Hair follicle dermal papilla cell (primary cell): ENCODE measurements around the gene SDHB. TPM values are rescaled to one million over a fixed set of nuclear protein-coding genes. Genes with fewer than 3 reads are reported as not detected.

ENCODE experiments used
- total RNA-seq: library from RNA; depleted of rRNA; stranded (reverse); fragments of >200 nt; gene quantifications from 2 replicates; pipeline ENCODE4 v1.2.3, GENCODE V29; 2012

Gene SDHB
- total RNA-seq: 55.7 and 71.8 TPM in 2 replicates

DNA sequence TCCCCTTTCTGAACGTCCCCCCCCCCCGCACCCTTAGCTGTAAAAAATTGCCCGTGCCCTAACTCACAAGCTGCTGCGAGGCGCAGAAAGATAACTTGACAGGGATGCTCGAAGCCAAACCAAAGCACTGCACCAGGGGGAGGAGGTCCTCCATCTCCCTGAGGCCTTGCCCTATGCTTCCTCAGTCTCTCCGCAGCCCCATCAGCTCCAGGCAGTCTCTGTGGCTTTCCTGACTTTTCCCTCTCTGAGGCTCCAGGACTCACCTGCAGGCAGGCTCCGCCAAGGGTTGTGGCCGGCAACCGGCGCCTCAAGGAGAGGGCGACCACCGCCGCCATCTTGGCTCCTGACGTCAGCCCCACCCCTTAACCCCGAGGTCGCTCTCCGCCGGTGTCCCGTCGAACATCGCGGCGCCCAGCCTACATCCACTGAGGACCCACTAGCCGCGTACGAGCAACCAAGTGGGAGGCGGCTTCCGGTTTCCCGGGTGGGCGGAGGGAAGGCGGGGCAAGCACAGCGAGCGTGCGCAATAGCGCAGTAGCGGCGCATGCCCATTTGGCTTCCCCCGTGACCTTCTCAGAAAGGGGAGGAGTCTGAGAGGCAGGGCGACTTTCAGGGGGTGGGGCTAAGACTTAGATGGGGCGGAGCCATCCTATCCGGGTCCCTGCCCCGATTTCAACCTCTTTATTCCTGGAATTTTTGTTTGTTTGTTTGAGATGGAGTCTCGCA, at the start of gene SDHB:
TSS of gene SDHB (minus strand) at position 348 of the 726 bp plus-strand sequence. CDS start at position 335, 13 bp downstream.

DNA sequence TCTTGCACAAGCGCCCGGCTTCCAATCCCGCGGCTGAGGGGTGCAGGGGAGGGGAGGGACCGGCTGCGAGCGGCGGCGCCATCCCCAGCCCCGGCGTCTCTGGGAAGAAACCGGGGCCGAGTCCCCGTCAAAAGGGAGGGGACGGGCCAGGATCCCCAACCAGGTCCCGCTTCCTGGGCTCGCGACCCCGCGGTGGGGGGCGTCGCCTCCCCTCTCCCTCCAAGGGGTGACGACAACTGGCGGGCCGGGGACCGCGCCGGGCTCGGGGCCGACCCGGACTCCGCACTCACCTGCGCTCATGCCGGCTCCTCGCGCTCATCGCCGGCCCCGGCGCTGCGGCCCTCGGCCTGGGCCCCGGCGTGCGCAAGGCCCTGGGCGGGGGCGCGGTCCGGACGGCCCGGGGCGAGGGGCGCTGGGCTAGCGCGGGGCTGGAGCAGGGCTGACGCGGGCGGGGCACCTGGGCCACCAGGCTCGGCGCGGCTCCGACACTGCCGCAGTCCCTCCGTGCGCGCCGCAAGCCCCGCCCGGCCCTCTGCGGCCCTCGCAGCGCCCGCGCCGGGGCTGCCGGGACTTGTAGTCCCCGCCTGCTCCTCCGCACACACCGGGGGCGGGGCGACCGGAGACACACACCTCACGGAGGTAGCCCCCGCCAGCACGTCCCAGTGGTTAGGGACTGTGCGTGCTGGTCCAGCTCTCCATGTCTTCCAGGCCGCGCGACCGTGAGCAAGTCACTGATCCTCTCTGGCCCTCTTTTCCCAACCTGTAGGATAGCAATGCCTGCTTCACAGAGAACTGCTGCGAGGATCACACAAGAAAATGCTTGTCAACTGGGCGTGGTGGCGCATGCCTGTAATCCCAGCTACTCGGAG, 42.2 kb downstream of the SDHB start, which contains the start of gene ATP13A2:
TSS of gene ATP13A2 (minus strand) at position 490 of the 869 bp plus-strand sequence. CDS start at position 300, 190 bp downstream.

DNA sequence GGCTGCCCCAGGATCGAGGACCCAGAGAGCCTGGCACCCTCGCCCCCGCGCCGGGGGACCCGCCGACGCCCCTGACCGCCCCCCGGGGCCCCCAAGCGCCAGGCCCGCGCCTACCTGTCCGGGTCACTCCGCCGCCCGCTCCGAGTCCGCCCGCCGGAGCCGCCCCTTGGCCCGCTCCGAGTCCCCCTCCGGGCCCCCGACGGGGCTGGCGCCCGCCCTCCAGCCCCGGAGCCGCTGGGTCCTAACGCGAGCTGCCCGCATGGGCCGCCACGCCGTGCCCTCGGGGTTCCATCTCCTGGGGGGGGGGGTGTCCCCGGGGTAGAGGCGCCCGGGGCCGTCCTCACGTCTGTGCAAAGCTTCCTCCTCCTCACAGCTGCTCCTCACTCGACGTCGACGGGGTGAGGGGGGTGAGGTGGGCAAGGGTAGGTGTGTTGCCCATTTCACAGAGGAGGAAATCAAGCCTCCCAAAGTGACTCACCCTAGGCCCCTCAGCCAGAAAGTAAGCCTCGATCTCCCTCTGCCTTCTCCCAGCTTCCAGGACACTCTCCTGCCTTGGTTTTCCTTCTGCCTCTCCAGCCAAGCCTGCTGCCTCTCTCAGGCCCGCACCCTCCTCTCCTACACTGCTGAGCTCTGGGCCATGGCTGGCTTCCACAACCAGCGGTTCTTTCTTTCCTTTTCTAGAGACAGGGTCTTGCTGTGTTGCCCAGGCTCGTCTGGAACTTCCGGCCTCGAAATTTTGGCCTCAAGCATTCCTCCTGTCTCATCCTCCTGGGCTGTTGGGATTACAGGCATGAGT, 73.2 kb downstream of the SDHB start, which contains the start of gene MFAP2:
TSS of gene MFAP2 (minus strand) at position 148 of the 796 bp plus-strand sequence. CDS start 2,347 bp downstream, outside the sequence.

Other genes starting within 250 kb of the SDHB start
- under 0.01 TPM in 2 replicates for gene RNU1-2, start 158.1 kb downstream of the SDHB start, total RNA-seq
- gene CROCC, start 132.1 kb downstream of the SDHB start, total RNA-seq: 17.1 and 29.4 TPM in 2 replicates
- gene MFAP2, start 73.4 kb downstream of the SDHB start, total RNA-seq: 88.9 and 99.1 TPM in 2 replicates
- gene ATP13A2, start 42.1 kb downstream of the SDHB start, total RNA-seq: 19.6 and 28.2 TPM in 2 replicates
- 0.32 and 1.2 TPM in 2 replicates for gene PADI2, start 65.4 kb upstream of the SDHB start, total RNA-seq
- under 0.01 and 0.12 TPM in 2 replicates for gene PADI1, start 151.1 kb upstream of the SDHB start, total RNA-seq
- 0.12 TPM in 1 of 2 replicates, not detected in the other for gene PADI3, start 195.1 kb upstream of the SDHB start, total RNA-seq